Vagina (tissue), 2 donors: Measurements from ENCODE around the gene ZNF407.

Experiments
- POLR2A ChIP-seq, 2 donors: fragments of 450-650 bp; IDR thresholded peaks; one replicate each; pipeline ENCODE4 v1.6.1; 2017; ENCODE audit warnings: antibody characterized with exemption in 2 of 2, mild to moderate bottlenecking in 2 of 2, moderate library complexity in 2 of 2
- POLR2AphosphoS5 ChIP-seq, 2 donors: sonication (generic); formaldehyde crosslinking; IDR thresholded peaks; one replicate each; pipeline ENCODE4 v1.9.0; 2017; ENCODE audit warnings: antibody characterized with exemption in 2 of 2, mild to moderate bottlenecking in 2 of 2, low read depth in 1 of 2; ENCODE audit not compliant: insufficient read depth in 1 of 2
- TF ChIP-seq, protein P1 (sequence below), 3 experiments: fragments of 450-650 bp in 2 of 3; fragments of 200-600 bp in 1 of 3; sonication (generic) in 1 of 3; IDR thresholded peaks; one replicate each; pipeline ENCODE4 v1.5.1; 2017 to 2019; ENCODE audit warnings: antibody characterized with exemption in 3 of 3, mild to moderate bottlenecking in 2 of 3, moderate library complexity in 2 of 3

- TF ChIP-seq, protein P1, sequence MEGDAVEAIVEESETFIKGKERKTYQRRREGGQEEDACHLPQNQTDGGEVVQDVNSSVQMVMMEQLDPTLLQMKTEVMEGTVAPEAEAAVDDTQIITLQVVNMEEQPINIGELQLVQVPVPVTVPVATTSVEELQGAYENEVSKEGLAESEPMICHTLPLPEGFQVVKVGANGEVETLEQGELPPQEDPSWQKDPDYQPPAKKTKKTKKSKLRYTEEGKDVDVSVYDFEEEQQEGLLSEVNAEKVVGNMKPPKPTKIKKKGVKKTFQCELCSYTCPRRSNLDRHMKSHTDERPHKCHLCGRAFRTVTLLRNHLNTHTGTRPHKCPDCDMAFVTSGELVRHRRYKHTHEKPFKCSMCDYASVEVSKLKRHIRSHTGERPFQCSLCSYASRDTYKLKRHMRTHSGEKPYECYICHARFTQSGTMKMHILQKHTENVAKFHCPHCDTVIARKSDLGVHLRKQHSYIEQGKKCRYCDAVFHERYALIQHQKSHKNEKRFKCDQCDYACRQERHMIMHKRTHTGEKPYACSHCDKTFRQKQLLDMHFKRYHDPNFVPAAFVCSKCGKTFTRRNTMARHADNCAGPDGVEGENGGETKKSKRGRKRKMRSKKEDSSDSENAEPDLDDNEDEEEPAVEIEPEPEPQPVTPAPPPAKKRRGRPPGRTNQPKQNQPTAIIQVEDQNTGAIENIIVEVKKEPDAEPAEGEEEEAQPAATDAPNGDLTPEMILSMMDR (IDR thresholded peaks at IDR 0.05), result no peak
- TF ChIP-seq POLR2AphosphoS5 (IDR thresholded peaks at IDR 0.05; ENCODE audit: insufficient read depth in 1 of 2, low read depth in 1 of 2), result no peak
- no peak for TF ChIP-seq POLR2A (IDR thresholded peaks at IDR 0.05)
Measured at GRCh38 chr18:74550886-74551285, 46.8 kb upstream of the ZNF407 start.
